IPS-20b (cell line): ENCODE measurements around the gene FETUB.
A peak's percentile ranks its signal among the peaks of the same experiment; 100 is the strongest.

Source experiments
- H3K27ac ChIP-seq: one replicate; pipeline ENCODE4 v1.5.1; 2013; ENCODE audit warnings: low read length
- H3K27me3 ChIP-seq: 2 replicates; pipeline ENCODE4 v1.6.1; 2013; ENCODE audit warnings: mild to moderate bottlenecking, low read length, inconsistent platforms; ENCODE audit not compliant: insufficient read depth
- H3K36me3 ChIP-seq: 2 replicates; pipeline ENCODE4 v1.6.1; 2013; ENCODE audit warnings: low read depth, mild to moderate bottlenecking, inconsistent platforms, low read length, moderate library complexity; ENCODE audit not compliant: insufficient read depth
- H3K4me1 ChIP-seq: 2 replicates; pipeline ENCODE4 v1.6.1; 2013; ENCODE audit warnings: mild to moderate bottlenecking, control low read depth, inconsistent platforms, low read length, moderate library complexity; ENCODE audit not compliant: insufficient read depth
- H3K4me3 ChIP-seq: 2 replicates; pipeline ENCODE4 v1.5.1; 2013; ENCODE audit warnings: mild to moderate bottlenecking, low read length, inconsistent platforms
- H3K9ac ChIP-seq: 2 replicates; pipeline ENCODE4 v1.6.1; 2013; ENCODE audit warnings: low read depth, mild to moderate bottlenecking, inconsistent platforms, low read length, moderate library complexity
- H3K9me3 ChIP-seq: 2 replicates; pipeline ENCODE4 v1.6.1; 2013; ENCODE audit warnings: mild to moderate bottlenecking, low read depth, low read length, inconsistent platforms; ENCODE audit not compliant: insufficient read depth

FETUB gene

GRCh38 chr3:186643493-186643892, 3.3 kb downstream of the FETUB start:
- H3K27me3 ChIP-seq, result 0 out of 2 replicates have a peak, but pooled peaks cover 4% of the 10 kb centered on the region
- no peak overlapping the region for H3K9ac ChIP-seq
- no peak overlapping the region for H3K27ac ChIP-seq
- peaks cover 14% of the 10 kb centered on the region for H3K4me1 ChIP-seq
- H3K36me3 ChIP-seq, result no peaks in the 10 kb centered on the region
- H3K4me3 ChIP-seq, result no peak overlapping the region
- H3K9me3 ChIP-seq, result no peaks in the 10 kb centered on the region

DNA sequence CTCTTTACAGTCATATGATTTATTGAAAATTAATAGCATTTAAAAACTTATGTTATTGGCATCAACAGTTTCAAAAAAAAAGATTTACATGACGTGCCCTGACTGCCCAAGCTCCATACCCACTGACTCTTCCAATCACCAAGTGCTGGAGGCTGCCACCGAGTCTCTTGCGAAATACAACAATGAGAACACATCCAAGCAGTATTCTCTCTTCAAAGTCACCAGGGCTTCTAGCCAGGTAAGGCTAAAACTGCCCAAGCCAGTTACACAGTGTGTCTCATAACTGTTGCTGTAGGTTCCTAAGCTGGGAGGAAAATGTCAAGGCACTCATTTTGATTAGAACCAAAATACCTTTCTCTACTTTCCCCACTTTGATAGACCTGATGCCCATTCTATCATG, 4.5 kb downstream of the FETUB start:
- Histone ChIP-seq H3K36me3 (no peaks in the 10 kb centered on the region), H3K4me1 (peaks cover 14% of the 10 kb centered on the region), H3K27me3 (0 out of 2 replicates have a peak, but pooled peaks cover 4% of the 10 kb centered on the region), H3K27ac (no peak overlapping the region), H3K9ac (no peak overlapping the region), H3K9me3 (no peaks in the 10 kb centered on the region), H3K4me3 (no peak overlapping the region)

- H3K4me3 ChIP-seq, result no peak overlapping the region
- no peaks in the 10 kb centered on the region for H3K36me3 ChIP-seq
- no peak overlapping the region for H3K27ac ChIP-seq
- H3K4me1 ChIP-seq, result peaks cover 6% of the 10 kb centered on the region
- H3K27me3 ChIP-seq, result 0 out of 2 replicates have a peak, but pooled peaks cover 4% of the 10 kb centered on the region
- no peaks in the 10 kb centered on the region for H3K9me3 ChIP-seq
- no peak overlapping the region for H3K9ac ChIP-seq
Measured at GRCh38 chr3:186646106-186646505, 5.9 kb downstream of the FETUB start.

DNA sequence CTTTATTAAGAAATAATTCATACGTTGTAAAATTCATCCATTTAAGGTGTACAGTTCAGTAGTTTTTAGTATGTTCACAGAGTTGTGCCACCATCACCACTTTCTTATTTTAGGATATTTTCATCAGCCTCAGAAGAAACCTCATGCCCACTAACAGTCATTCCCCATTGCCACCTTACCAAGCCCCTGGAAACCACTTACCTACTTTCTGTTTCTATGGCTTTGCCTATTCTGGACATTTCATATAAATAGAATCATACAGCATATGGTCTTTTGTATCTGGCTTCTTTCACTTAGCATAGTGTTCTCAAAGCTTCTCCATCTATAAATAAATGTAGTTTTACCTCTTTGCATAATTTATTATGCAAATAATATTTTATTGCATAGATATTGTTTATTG, 6.6 kb downstream of the FETUB start:
- H3K9ac ChIP-seq, result no peak overlapping the region
- H3K27ac ChIP-seq, result no peak overlapping the region
- H3K4me3 ChIP-seq, result no peak overlapping the region

DNA sequence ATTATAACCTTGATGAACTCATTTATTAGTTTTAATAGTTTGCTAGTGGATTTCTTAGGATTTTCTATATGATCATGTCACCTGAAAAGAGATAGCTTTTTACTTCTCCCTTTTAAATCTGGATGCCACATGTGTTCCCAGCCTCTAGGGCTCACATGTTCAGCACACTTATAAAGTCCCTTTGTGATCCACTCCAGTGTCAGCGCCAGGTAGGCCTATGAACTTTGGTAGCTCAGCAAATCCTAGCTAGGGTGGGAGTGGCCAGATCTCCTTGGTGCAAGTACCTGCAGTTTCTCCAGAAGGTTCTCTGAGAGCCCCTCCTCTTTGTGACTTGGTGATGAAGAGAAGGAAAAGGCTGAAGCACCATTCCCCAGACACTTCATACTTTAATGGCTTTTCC, 8.7 kb downstream of the FETUB start:
- no peaks in the 10 kb centered on the region for H3K36me3 ChIP-seq
- H3K27ac ChIP-seq, result no peak overlapping the region
- no peak overlapping the region for H3K4me3 ChIP-seq
- H3K4me1 ChIP-seq, result no peaks in the 10 kb centered on the region
- no peak overlapping the region for H3K9ac ChIP-seq
- no peaks in the 10 kb centered on the region for H3K27me3 ChIP-seq
- H3K9me3 ChIP-seq, result no peaks in the 10 kb centered on the region

More for the DNA sequence above, 6.6 kb downstream of the FETUB start:
- Histone ChIP-seq H3K9me3 (no peaks in the 10 kb centered on the region), H3K27me3 (0 out of 2 replicates have a peak, but pooled peaks cover 4% of the 10 kb centered on the region), H3K4me1 (peaks cover 6% of the 10 kb centered on the region), H3K36me3 (no peaks in the 10 kb centered on the region)

GRCh38 chr3:186651678-186652215, 11.5 kb downstream of the FETUB start:
- Histone ChIP-seq H3K27ac (no peak overlapping the region), H3K27me3 (no peaks in the 10 kb centered on the region), H3K4me1 (no peaks in the 10 kb centered on the region), H3K9ac (no peak overlapping the region), H3K9me3 (no peaks in the 10 kb centered on the region), H3K4me3 (no peak overlapping the region), H3K36me3 (no peaks in the 10 kb centered on the region)

- Histone ChIP-seq H3K4me3 (no peak overlapping the region), H3K9ac (no peak overlapping the region), H3K9me3 (peaks cover 2% of the 10 kb centered on the region; the same call in 1 of the 2 replicates), H3K27me3 (no peaks in the 10 kb centered on the region), H3K36me3 (no peaks in the 10 kb centered on the region), H3K27ac (no peak overlapping the region), H3K4me1 (no peaks in the 10 kb centered on the region)
Measured at GRCh38 chr3:186653080-186653707, 13.0 kb downstream of the FETUB start.

- Histone ChIP-seq H3K9ac (no peak overlapping the region), H3K4me3 (no peak overlapping the region), H3K4me1 (no peaks in the 10 kb centered on the region), H3K27ac (no peak overlapping the region), H3K36me3 (no peaks in the 10 kb centered on the region), H3K27me3 (no peaks in the 10 kb centered on the region), H3K9me3 (peaks cover 4% of the 10 kb centered on the region; the same call in 1 of the 2 replicates)
Measured at GRCh38 chr3:186653984-186654383, 13.8 kb downstream of the FETUB start.

DNA sequence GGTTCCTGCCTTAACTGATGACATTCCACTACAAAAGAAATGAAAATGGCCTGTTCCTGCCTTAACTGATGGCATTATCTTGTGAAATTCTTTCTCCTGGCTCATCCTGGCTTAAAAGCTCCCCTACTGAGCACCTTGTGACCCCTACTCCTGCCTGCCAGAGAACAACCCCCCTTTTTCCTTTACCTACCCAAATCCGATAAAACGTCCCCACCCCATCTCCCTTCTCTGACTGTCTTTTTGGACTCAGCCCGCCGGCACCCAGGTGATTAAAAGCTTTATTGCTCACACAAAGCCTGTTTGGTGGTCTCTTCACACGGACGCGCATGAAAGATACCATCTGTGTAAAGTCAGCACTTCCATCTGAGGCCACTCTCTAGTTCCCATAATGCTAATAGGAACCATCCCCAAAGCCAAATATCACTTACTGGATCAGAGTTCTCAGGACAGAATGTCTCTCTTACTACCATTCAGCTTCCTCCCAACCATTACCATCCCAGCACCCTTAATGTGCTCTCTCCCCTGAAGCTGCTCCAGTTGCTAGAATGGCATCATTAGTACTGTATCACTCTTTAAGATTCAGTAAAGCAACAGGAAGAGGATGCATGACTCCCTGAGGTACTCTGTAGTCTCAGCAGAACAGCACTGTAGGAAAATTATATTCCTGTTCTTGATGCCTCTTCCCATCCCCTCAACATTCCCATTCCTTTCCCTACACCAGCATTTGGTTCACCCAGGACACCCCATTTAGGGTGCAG, 23.3 kb downstream of the FETUB start:
- H3K9me3 ChIP-seq, result no peaks in the 10 kb centered on the region; the same call in 1 of the 2 replicates
- H3K9ac ChIP-seq, result peak overlapping the region; percentile 43
- H3K27me3 ChIP-seq, result no peaks in the 10 kb centered on the region
- H3K4me3 ChIP-seq, result peak overlapping the region; percentile 11; the same call in 1 of the 2 replicates
- no peak overlapping the region for H3K27ac ChIP-seq
- peaks cover 14% of the 10 kb centered on the region for H3K4me1 ChIP-seq
- no peaks in the 10 kb centered on the region for H3K36me3 ChIP-seq

DNA sequence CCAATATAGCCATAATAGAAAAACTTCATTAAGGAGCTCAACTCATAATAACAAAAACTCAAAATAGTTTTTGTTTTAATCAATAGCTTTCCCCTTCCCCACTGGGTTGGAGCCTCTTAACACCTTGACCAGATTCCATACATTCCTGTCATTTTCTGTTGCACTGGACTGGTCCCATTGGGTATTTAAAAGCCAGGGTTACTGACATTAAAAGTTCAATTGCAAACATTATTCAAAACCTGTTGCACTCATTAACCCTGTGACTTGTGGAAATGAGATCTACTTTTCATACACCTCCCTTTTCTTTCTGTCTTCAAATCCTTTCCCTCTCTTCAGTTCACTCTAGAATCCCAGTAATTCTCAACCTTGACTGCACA, 23.9 kb downstream of the FETUB start:
- Histone ChIP-seq H3K36me3 (no peaks in the 10 kb centered on the region), H3K4me1 (peaks cover 14% of the 10 kb centered on the region), H3K27me3 (no peaks in the 10 kb centered on the region), H3K9ac (peak overlapping the region; percentile 43; the same call in 1 of the 2 replicates), H3K9me3 (no peaks in the 10 kb centered on the region; the same call in 1 of the 2 replicates), H3K4me3 (peak overlapping the region; percentile 11; the same call in 1 of the 2 replicates), H3K27ac (no peak overlapping the region)

DNA sequence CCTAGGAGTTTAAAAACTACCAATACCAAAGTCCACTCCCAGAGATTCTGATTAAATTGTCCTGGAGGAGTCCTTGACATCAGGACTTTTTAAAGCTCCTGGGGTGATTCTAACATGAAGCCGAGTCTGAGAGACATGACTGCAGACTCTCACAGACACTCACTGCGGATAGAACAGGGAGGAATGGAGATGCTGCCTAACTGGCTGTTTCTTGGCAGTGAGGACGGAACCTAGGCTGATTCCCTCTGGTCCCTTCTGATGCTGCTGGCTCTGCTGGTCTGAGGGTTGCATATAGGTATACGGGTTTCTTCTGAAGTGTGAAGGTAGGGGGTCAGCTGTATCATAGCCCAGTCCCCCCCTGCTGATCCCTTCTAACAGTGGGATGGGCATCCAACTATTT, 24.3 kb downstream of the FETUB start:
- H3K4me1 ChIP-seq, result peaks cover 14% of the 10 kb centered on the region
- H3K27me3 ChIP-seq, result no peaks in the 10 kb centered on the region
- no peak overlapping the region for H3K4me3 ChIP-seq
- no peak overlapping the region for H3K27ac ChIP-seq
- H3K36me3 ChIP-seq, result no peaks in the 10 kb centered on the region
- H3K9me3 ChIP-seq, result no peaks in the 10 kb centered on the region; the same call in 1 of the 2 replicates
- H3K9ac ChIP-seq, result no peak overlapping the region; the same call in 1 of the 2 replicates
